Measurements from ENCODE around the gene ABTB1.

ABTB1 gene

DNA sequence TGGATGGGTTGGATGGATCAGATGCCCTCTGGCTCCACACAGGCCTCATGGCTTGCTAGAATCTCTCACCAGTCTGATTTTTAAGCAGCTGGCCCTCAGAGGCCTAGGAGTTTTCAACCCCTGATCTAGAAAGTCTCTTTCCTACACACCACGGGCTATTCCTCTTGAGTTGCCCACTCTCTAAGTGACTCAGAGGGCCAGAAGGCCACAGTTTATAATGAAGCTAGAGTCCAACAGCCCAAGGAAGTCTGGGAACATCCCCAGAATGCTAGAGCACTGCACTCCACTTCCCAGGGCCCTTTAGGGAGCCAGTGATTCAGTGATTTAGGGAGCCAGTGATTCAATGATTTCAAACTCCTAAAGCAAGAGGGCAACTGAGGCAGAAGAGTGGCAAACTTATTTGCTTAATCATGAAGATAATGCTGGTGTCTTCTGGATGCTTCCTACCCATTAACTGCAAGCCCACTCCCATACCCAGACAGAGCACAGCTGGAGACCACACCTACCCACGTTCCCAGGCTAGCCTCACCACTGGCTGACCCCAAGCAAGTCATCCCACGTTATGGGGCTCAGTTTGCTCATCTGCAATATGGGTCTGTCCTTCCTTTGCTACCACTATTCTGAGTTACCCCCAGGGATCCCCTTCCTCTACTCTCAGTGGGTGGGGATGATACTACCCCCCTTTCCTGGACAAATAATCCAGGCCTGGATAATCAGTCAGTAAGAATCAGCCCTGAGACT, 36.7 kb downstream of the ABTB1 start:
- Histone ChIP-seq H3K27ac (ENCODE audit: low read depth, low read length) (no peak overlapping the region), H3K14ac (ENCODE audit: low read length) (no peak overlapping the region), H3K23ac (ENCODE audit: low read length) (no peak overlapping the region), H3K9me3 (ENCODE audit: insufficient read depth, low read depth, low read length) (no peaks in the 10 kb centered on the region), H2AFZ (ENCODE audit: insufficient read depth, low read length, poor library complexity) (no peak overlapping the region), H3K4ac (ENCODE audit: low read depth, low read length) (no peak overlapping the region), H3K27me3 (ENCODE audit: insufficient read depth, low read length) (no peaks in the 10 kb centered on the region), H2BK5ac (ENCODE audit: low read depth, low read length, poor library complexity) (no peak overlapping the region), H4K8ac (ENCODE audit: low read depth, low read length) (no peak overlapping the region), H3K4me2 (ENCODE audit: low read length) (no peak overlapping the region), H3K79me2 (ENCODE audit: control insufficient read depth, insufficient read depth, low read length, poor library complexity) (no peaks in the 10 kb centered on the region), H3K18ac (ENCODE audit: low read length) (no peak overlapping the region), H3K9ac (ENCODE audit: low read length) (no peak overlapping the region), H3K4me1 (ENCODE audit: control insufficient read depth in 1 of 2, insufficient read depth in 2 of 2, low read length in 2 of 2) (peaks cover 0 to 2% of the 10 kb centered on the region in 2 experiments), H2BK12ac (ENCODE audit: low read length) (no peak overlapping the region), H3K79me1 (ENCODE audit: low read length) (no peaks in the 10 kb centered on the region), H4K12ac (ENCODE audit: low read depth, low read length) (no peak overlapping the region), H4K91ac (ENCODE audit: low read depth, low read length) (no peak overlapping the region), H3K4me3 (ENCODE audit: low read depth, low read length) (no peak overlapping the region), H2BK120ac (ENCODE audit: insufficient read depth, low read length, poor library complexity) (no peak overlapping the region), H3K36me3 (ENCODE audit: control insufficient read depth in 1 of 2, insufficient read depth in 2 of 2, low read length in 2 of 2) (no peaks in the 10 kb centered on the region), H2AK5ac (ENCODE audit: low read length) (no peak overlapping the region)
- WGBS (ENCODE audit: extremely low coverage, insufficient coverage, insufficient read length): no CpG with 5 or more reads among the region's 3 CpGs
- no peak for DNase-seq

- peaks cover 0 to 2% of the 10 kb centered on the region in 2 experiments for H3K4me1 ChIP-seq (ENCODE audit: control insufficient read depth in 1 of 2, insufficient read depth in 2 of 2, low read length in 2 of 2)
- H3K27ac ChIP-seq (ENCODE audit: low read depth, low read length): no peak overlapping the region
- no peak overlapping the region for H3K4ac ChIP-seq (ENCODE audit: low read depth, low read length)
- H3K4me3 ChIP-seq (ENCODE audit: low read depth, low read length): no peak overlapping the region
- H2BK5ac ChIP-seq (ENCODE audit: low read depth, low read length, poor library complexity): no peak overlapping the region
- no peak overlapping the region for H4K12ac ChIP-seq (ENCODE audit: low read depth, low read length)
- H4K91ac ChIP-seq (ENCODE audit: low read depth, low read length): no peak overlapping the region
- no peak overlapping the region for H2AFZ ChIP-seq (ENCODE audit: insufficient read depth, low read length, poor library complexity)
- H2BK12ac ChIP-seq (ENCODE audit: low read length): no peak overlapping the region
- no peaks in the 10 kb centered on the region for H3K36me3 ChIP-seq (ENCODE audit: control insufficient read depth in 1 of 2, insufficient read depth in 2 of 2, low read length in 2 of 2)
- H4K8ac ChIP-seq (ENCODE audit: low read depth, low read length): no peak overlapping the region
- no peak for DNase-seq
- no peak overlapping the region for H3K4me2 ChIP-seq (ENCODE audit: low read length)
- no peak overlapping the region for H2AK5ac ChIP-seq (ENCODE audit: low read length)
- no peaks in the 10 kb centered on the region for H3K79me2 ChIP-seq (ENCODE audit: control insufficient read depth, insufficient read depth, low read length, poor library complexity)
- no peaks in the 10 kb centered on the region for H3K79me1 ChIP-seq (ENCODE audit: low read length)
- H3K9ac ChIP-seq (ENCODE audit: low read length): no peak overlapping the region
- H3K23ac ChIP-seq (ENCODE audit: low read length): no peak overlapping the region
- no peak overlapping the region for H2BK120ac ChIP-seq (ENCODE audit: insufficient read depth, low read length, poor library complexity)
- H3K18ac ChIP-seq (ENCODE audit: low read length): no peak overlapping the region
- no CpG with 5 or more reads among the region's 18 CpGs for WGBS (ENCODE audit: extremely low coverage, insufficient coverage, insufficient read length)
- H3K27me3 ChIP-seq (ENCODE audit: insufficient read depth, low read length): no peaks in the 10 kb centered on the region
- H3K14ac ChIP-seq (ENCODE audit: low read length): no peak overlapping the region
- no peaks in the 10 kb centered on the region for H3K9me3 ChIP-seq (ENCODE audit: insufficient read depth, low read depth, low read length)
Measured at GRCh38 chr3:127710155-127710941, 37.6 kb downstream of the ABTB1 start.

DNA sequence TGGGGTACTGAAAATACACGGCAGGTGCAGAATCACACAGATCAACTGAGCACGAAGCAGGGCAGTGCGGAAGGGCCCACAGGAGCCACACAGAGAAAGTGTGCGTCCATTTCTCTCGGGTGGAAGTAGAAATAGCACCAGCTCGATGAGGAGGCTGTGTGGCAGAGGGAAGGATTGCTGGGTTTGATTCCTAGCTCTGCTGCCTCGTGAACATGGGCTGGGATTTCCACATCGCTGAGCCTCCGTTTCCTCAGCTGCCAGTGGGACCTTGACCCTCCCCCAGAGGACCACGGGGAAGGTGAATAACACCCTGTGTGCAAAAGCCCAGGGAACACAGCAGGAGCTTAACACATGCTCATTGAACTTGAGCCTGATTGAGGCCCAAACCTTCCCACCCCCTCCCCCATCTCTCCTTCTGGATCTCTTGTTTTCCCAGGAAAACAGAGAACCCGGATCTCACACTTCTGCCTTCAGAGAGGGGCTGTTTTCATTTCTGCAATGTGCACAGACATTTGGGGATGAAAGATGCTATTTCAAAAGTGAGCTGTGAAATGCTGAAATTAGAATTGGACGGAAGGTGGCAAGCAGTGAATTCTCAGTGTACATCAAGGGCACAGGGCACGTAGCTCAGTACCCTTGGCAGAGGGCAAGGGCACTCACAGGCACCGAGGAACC, 38.4 kb downstream of the ABTB1 start:
- DNase-seq: no peak
- no peak overlapping the region for H3K9ac ChIP-seq (ENCODE audit: low read length)
- no peaks in the 10 kb centered on the region for H3K79me2 ChIP-seq (ENCODE audit: control insufficient read depth, insufficient read depth, low read length, poor library complexity)
- peaks cover 0 to 2% of the 10 kb centered on the region in 2 experiments for H3K4me1 ChIP-seq (ENCODE audit: control insufficient read depth in 1 of 2, insufficient read depth in 2 of 2, low read length in 2 of 2)
- no peak overlapping the region for H2AK5ac ChIP-seq (ENCODE audit: low read length)
- H2BK120ac ChIP-seq (ENCODE audit: insufficient read depth, low read length, poor library complexity): no peak overlapping the region
- H3K27me3 ChIP-seq (ENCODE audit: insufficient read depth, low read length): no peaks in the 10 kb centered on the region
- no peak overlapping the region for H3K27ac ChIP-seq (ENCODE audit: low read depth, low read length)
- no peak overlapping the region for H3K14ac ChIP-seq (ENCODE audit: low read length)
- no peak overlapping the region for H3K4ac ChIP-seq (ENCODE audit: low read depth, low read length)
- no peak overlapping the region for H2BK12ac ChIP-seq (ENCODE audit: low read length)
- H3K36me3 ChIP-seq (ENCODE audit: control insufficient read depth in 1 of 2, insufficient read depth in 2 of 2, low read length in 2 of 2): no peaks in the 10 kb centered on the region
- no peak overlapping the region for H2AFZ ChIP-seq (ENCODE audit: insufficient read depth, low read length, poor library complexity)
- no peak overlapping the region for H3K4me2 ChIP-seq (ENCODE audit: low read length)
- no peak overlapping the region for H2BK5ac ChIP-seq (ENCODE audit: low read depth, low read length, poor library complexity)
- whole genome bisulfite sequencing (ENCODE audit: extremely low coverage, insufficient coverage, insufficient read length): no CpG with 5 or more reads among the region's 14 CpGs
- no peak overlapping the region for H3K4me3 ChIP-seq (ENCODE audit: low read depth, low read length)
- H4K91ac ChIP-seq (ENCODE audit: low read depth, low read length): no peak overlapping the region
- no peak overlapping the region for H4K12ac ChIP-seq (ENCODE audit: low read depth, low read length)
- H3K23ac ChIP-seq (ENCODE audit: low read length): no peak overlapping the region
- H4K8ac ChIP-seq (ENCODE audit: low read depth, low read length): no peak overlapping the region
- H3K18ac ChIP-seq (ENCODE audit: low read length): no peak overlapping the region
- H3K9me3 ChIP-seq (ENCODE audit: insufficient read depth, low read depth, low read length): no peaks in the 10 kb centered on the region
- no peaks in the 10 kb centered on the region for H3K79me1 ChIP-seq (ENCODE audit: low read length)

GRCh38 chr3:127711896-127712295, 39.1 kb downstream of the ABTB1 start:
- H3K18ac ChIP-seq (ENCODE audit: low read length): no peak overlapping the region
- H3K27me3 ChIP-seq (ENCODE audit: insufficient read depth, low read length): no peaks in the 10 kb centered on the region
- no peak overlapping the region for H4K12ac ChIP-seq (ENCODE audit: low read depth, low read length)
- H3K4ac ChIP-seq (ENCODE audit: low read depth, low read length): no peak overlapping the region
- H2AFZ ChIP-seq (ENCODE audit: insufficient read depth, low read length, poor library complexity): no peak overlapping the region
- H3K9ac ChIP-seq (ENCODE audit: low read length): no peak overlapping the region
- no peak overlapping the region for H3K14ac ChIP-seq (ENCODE audit: low read length)
- H3K4me1 ChIP-seq (ENCODE audit: control insufficient read depth in 1 of 2, insufficient read depth in 2 of 2, low read length in 2 of 2): peaks cover 0 to 2% of the 10 kb centered on the region in 2 experiments
- no peaks in the 10 kb centered on the region for H3K9me3 ChIP-seq (ENCODE audit: insufficient read depth, low read depth, low read length)
- H4K8ac ChIP-seq (ENCODE audit: low read depth, low read length): no peak overlapping the region
- no peaks in the 10 kb centered on the region for H3K36me3 ChIP-seq (ENCODE audit: control insufficient read depth in 1 of 2, insufficient read depth in 2 of 2, low read length in 2 of 2)
- H3K23ac ChIP-seq (ENCODE audit: low read length): no peak overlapping the region
- no peaks in the 10 kb centered on the region for H3K79me2 ChIP-seq (ENCODE audit: control insufficient read depth, insufficient read depth, low read length, poor library complexity)
- H3K4me3 ChIP-seq (ENCODE audit: low read depth, low read length): no peak overlapping the region
- no peak overlapping the region for H3K27ac ChIP-seq (ENCODE audit: low read depth, low read length)
- no peak overlapping the region for H2AK5ac ChIP-seq (ENCODE audit: low read length)
- H3K79me1 ChIP-seq (ENCODE audit: low read length): no peaks in the 10 kb centered on the region
- no CpG with 5 or more reads among the region's 14 CpGs for WGBS (ENCODE audit: extremely low coverage, insufficient coverage, insufficient read length)
- no peak overlapping the region for H2BK5ac ChIP-seq (ENCODE audit: low read depth, low read length, poor library complexity)
- H2BK12ac ChIP-seq (ENCODE audit: low read length): no peak overlapping the region
- no peak overlapping the region for H2BK120ac ChIP-seq (ENCODE audit: insufficient read depth, low read length, poor library complexity)
- no peak overlapping the region for H4K91ac ChIP-seq (ENCODE audit: low read depth, low read length)
- DNase-seq: no peak
- H3K4me2 ChIP-seq (ENCODE audit: low read length): no peak overlapping the region

Data from trophoblast cell (in vitro differentiated cells and primary cell).